Kidney (tissue), 14 donors: Measurements from ENCODE around the gene TOX3. TPM values are rescaled to one million over a fixed set of nuclear protein-coding genes. Genes with fewer than 3 reads are reported as not detected.

Experiments used
- DNase-seq, 5 donors: peaks; one replicate each; pipeline ENCODE4 v3.0.0-alpha.2; 2013 to 2020
- FAIRE-seq: peaks from 2 replicates; lab custom pipeline; 2012; peaks lifted over from hg19 to GRCh38; lab: Jason Lieb, UNC
- H3K27ac ChIP-seq, 2 donors: one replicate each; pipeline ENCODE4 v1.7.0; 2013; ENCODE audit warnings: low read depth in 2 of 2, low read length in 2 of 2, inconsistent platforms in 1 of 2
- H3K27me3 ChIP-seq: one replicate; pipeline ENCODE4 v1.7.1; 2013; ENCODE audit warnings: low read length, inconsistent platforms; ENCODE audit not compliant: control insufficient read depth, insufficient read depth
- H3K36me3 ChIP-seq, 3 donors: one replicate each; pipeline versions ENCODE4 v1.7.0 to v1.7.1; 2013; ENCODE audit warnings: low read length in 3 of 3, control low read depth in 1 of 3, inconsistent platforms in 1 of 3; ENCODE audit not compliant: insufficient read depth in 3 of 3, control insufficient read depth in 2 of 3
- H3K4me1 ChIP-seq, 3 donors: one replicate each; pipeline versions ENCODE4 v1.7.0 to v1.7.1; 2013; ENCODE audit warnings: low read length in 3 of 3, inconsistent platforms in 1 of 3, low read depth in 1 of 3; ENCODE audit not compliant: control insufficient read depth in 2 of 3, insufficient read depth in 2 of 3
- H3K4me3 ChIP-seq, 3 donors: one replicate each; pipeline versions ENCODE4 v1.7.0 to v1.8.1; 2013; ENCODE audit warnings: low read length in 3 of 3, control low read depth in 1 of 3, inconsistent platforms in 1 of 3
- H3K9ac ChIP-seq, 3 donors: one replicate each; pipeline versions ENCODE4 v1.7.0 to v1.7.1; 2013; ENCODE audit warnings: low read length in 3 of 3, control low read depth in 1 of 3, inconsistent platforms in 1 of 3
- H3K9me3 ChIP-seq, 3 donors: one replicate each; pipeline versions ENCODE4 v1.7.0 to v1.7.1; 2013; ENCODE audit warnings: low read length in 3 of 3, control low read depth in 1 of 3, inconsistent platforms in 1 of 3; ENCODE audit not compliant: control insufficient read depth in 2 of 3, insufficient read depth in 1 of 3
- intact Hi-C: fragments of 100-400 bp; cut with DNase I; formaldehyde crosslinking; loops from one replicate; pipeline ENCODE4 v1.11.1; 2022
- polyA plus RNA-seq: library from polyadenylated mRNA; stranded (reverse); fragments of 350-450 nt; fragmentation: Illumina TruSeq; extraction: RNeasy Lipid Tissue Mini Kit (QIAGEN cat#74804); gene quantifications from one replicate; pipeline ENCODE4 v1.2.3, GENCODE V29; 2014; ENCODE audit warnings: low read depth, low replicate concordance; ENCODE audit not compliant: insufficient read depth
- total RNA-seq: library from RNA; stranded (reverse); fragmentation: NEBNext Ultra II Directional; extraction: Animal tissue kit (Norgen Biotek cat#: 25700); gene quantifications from one replicate; pipeline ENCODE4 v1.2.1, GENCODE V29; 2021
- TF ChIP-seq, protein P1 (sequence below): IDR thresholded peaks from 3 replicates; pipeline ENCODE4 v1.5.1; 2012; ENCODE audit warnings: mild to moderate bottlenecking, moderate library complexity, borderline replicate concordance; ENCODE audit not compliant: insufficient read depth; ENCODE audit errors: extremely low read depth
- donor health status: control.
- donor health status: control.
- donor health status: control.
- donor health status: control.
- donor health status: control.
- donor health status: DM: yes; HTN: yes; CAD: no.
- donor health status: Normal renal cell carcinoma (clear cell type).

Gene TOX3
- total and polyA plus RNA-seq, 2 donors from 2014 or later: 8.7 to 16.2 TPM

DNA sequence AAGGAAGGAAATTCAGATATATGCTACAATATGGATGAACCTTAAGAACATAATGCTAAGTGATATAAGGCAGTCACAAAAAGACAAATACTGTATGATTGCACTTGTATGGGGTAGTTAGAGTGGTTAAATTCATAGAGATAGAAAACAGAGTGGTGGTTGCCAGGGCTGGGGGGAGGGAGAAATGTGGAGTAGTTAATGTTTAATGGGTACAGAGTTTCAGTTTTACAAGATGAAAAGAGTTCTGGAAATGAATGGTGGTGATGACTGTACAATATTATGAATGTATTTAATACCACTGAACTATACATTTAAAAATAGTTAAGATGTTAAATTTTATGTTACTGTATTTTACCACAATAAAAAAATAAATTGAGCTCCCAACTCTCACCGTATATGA lies 157.9 kb downstream of the TOX3 start:
- no peak overlapping the region for H3K9ac ChIP-seq
- no peaks in the 10 kb centered on the region for H3K36me3 ChIP-seq
- no peaks in the 10 kb centered on the region for H3K9me3 ChIP-seq
- intact Hi-C loops: no loop called here
- no peaks in the 10 kb centered on the region for H3K4me1 ChIP-seq
- DNase-seq: no peak
- no peaks in the 10 kb centered on the region for H3K27me3 ChIP-seq
- no peak overlapping the region for H3K27ac ChIP-seq
- H3K4me3 ChIP-seq: no peak overlapping the region
- TF ChIP-seq, protein P1, sequence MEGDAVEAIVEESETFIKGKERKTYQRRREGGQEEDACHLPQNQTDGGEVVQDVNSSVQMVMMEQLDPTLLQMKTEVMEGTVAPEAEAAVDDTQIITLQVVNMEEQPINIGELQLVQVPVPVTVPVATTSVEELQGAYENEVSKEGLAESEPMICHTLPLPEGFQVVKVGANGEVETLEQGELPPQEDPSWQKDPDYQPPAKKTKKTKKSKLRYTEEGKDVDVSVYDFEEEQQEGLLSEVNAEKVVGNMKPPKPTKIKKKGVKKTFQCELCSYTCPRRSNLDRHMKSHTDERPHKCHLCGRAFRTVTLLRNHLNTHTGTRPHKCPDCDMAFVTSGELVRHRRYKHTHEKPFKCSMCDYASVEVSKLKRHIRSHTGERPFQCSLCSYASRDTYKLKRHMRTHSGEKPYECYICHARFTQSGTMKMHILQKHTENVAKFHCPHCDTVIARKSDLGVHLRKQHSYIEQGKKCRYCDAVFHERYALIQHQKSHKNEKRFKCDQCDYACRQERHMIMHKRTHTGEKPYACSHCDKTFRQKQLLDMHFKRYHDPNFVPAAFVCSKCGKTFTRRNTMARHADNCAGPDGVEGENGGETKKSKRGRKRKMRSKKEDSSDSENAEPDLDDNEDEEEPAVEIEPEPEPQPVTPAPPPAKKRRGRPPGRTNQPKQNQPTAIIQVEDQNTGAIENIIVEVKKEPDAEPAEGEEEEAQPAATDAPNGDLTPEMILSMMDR: no peak
- no peak for FAIRE-seq
